Sciatic nerve (tissue), 2 donors: ENCODE data around the gene CMTM3. TPM values are rescaled to one million over a fixed set of nuclear protein-coding genes. Genes with fewer than 3 reads are reported as not detected.
A peak's percentile ranks its signal among the peaks of the same experiment; 100 is the strongest.
"Not testable (repeated sequence)": the region's sequence is repeated elsewhere in the genome, so short reads cannot be mapped to it uniquely, and the experiment has no call there.

ENCODE experiments used
- ATAC-seq: fragments of 200-7000 bp; cut with Tn5 transposase; one replicate; pipeline ENCODE4 v1.9.1; 2020; ENCODE audit warnings: mild to moderate bottlenecking, moderate library complexity
- DNase-seq: peaks from one replicate; pipeline ENCODE4 v3.0.0-alpha.2; 2020; ENCODE audit warnings: low spot score
- intact Hi-C: fragments of 100-400 bp; cut with DNase I; formaldehyde crosslinking; loops from one replicate; pipeline ENCODE4 v1.14.2; 2022
- total RNA-seq: library from RNA; stranded (reverse); fragmentation: NEBNext Ultra II Directional; extraction: Animal tissue kit (Norgen Biotek cat#: 25700); gene quantifications from one replicate; pipeline ENCODE4 v1.2.1, GENCODE V29; 2021
- donor health status: DM: no; HTN: no; CAD: no.
- donor health status: DM: no; HTN: no; CAD: no.

Gene CMTM3
- total RNA-seq, 1 donor from 2014 or later, result 44.5 TPM

GRCh38 chr16:66622863-66623262 is 18.4 kb downstream of the CMTM3 start:
- ATAC-seq (no peak), DNase-seq (no peak)
- intact Hi-C loops, result no loop called here

- no peak for ATAC-seq
- intact Hi-C loops, result no loop called here
Observed at GRCh38 chr16:66623755-66624154, 19.3 kb downstream of the CMTM3 start.

GRCh38 chr16:66627611-66628378 is 23.3 kb downstream of the CMTM3 start:
- intact Hi-C loops, DNase-seq: not testable (repeated sequence)

More at GRCh38 chr16:66623755-66624154, 19.3 kb downstream of the CMTM3 start:
- DNase-seq, result no peak

GRCh38 chr16:66629856-66630255 is 25.4 kb downstream of the CMTM3 start:
- ATAC-seq (no peak), DNase-seq (no peak)
- intact Hi-C loops, result no loop called here

More at GRCh38 chr16:66627611-66628378, 23.3 kb downstream of the CMTM3 start:
- not testable (repeated sequence) for ATAC-seq

GRCh38 chr16:66630561-66631260 is 26.2 kb downstream of the CMTM3 start:
- ATAC-seq, intact Hi-C loops, DNase-seq: not testable (repeated sequence)

- intact Hi-C loops, DNase-seq, ATAC-seq: not testable (repeated sequence)
Observed at GRCh38 chr16:66631558-66631957, 27.1 kb downstream of the CMTM3 start.

DNA sequence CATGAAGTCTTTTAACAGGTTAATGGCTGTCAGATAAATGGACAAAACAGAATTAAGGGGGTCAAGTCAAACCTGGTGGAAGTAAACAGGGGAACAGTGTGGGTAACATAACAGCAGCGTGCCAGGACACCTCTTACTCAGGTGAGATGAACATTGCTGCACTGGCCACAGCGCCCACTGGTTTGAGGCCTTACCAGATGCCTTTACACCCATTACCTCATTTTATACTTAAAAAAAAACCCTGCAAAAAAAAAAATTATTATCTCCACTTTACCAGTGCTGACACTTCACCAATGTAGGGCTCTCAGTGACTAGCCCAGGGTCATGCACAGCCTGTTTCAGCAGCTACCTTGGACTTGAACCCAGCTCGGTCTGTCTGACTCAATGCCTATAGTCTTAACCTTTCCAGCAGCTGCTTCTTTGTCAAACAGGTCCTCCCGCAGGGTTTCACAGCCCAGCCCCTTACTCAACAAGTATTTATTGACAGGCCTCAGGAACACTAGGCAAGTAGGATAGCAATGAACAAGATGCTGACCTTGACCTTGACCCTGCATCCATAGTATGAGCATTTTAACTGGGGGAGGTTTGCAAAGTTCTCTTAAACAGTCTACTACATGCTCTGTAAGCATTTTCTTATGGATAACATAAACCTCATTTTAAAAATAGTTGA is 30.2 kb downstream of the CMTM3 start:
- no peak for ATAC-seq
- DNase-seq, result no peak
- intact Hi-C loops, result no loop called here

DNA sequence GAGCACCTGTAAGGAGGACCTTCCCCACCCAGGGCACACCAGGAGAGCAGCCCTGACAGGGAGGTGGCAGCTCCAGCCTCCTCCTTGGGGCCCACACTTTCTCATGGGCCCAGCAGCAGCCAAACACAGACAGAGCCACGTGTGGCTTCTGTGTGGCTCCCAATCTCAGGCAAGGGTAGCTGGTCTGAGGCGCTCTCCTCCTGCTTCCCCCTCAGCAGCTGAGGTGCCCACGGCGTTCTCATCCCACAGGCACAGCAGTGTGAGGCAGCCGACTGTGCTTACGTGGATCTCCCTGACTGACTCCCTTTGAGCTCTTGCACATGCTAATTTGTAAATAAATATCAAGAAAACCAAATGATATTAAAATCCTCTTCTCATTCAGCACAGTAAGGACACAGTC is 30.9 kb downstream of the CMTM3 start:
- DNase-seq (no peak), ATAC-seq (no peak)
- intact Hi-C loops, result no loop called here

DNA sequence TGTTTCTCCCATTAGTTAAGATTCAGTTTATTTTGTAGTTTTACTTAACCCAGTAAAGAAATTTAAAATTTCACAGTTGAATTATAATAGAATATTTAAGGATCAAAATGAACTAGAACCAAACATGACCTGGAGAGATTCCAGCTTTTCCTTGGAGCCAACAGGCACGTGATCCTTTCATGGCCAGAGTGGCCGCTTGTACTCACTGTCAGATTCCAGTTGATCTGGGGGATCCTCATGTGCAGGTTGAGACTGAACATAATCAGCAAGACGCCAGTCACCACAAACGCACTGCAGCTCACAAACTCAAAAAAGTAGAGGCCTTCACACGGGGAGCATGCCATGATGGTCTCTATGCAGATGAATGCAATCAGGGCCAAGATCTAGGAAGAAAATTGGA is 31.7 kb downstream of the CMTM3 start:
- ATAC-seq, result no peak
- intact Hi-C loops, result no loop called here
- no peak for DNase-seq

GRCh38 chr16:66637806-66638205 is 33.3 kb downstream of the CMTM3 start:
- no peak for DNase-seq
- intact Hi-C loops, result no loop called here
- ATAC-seq, result no peak

DNA sequence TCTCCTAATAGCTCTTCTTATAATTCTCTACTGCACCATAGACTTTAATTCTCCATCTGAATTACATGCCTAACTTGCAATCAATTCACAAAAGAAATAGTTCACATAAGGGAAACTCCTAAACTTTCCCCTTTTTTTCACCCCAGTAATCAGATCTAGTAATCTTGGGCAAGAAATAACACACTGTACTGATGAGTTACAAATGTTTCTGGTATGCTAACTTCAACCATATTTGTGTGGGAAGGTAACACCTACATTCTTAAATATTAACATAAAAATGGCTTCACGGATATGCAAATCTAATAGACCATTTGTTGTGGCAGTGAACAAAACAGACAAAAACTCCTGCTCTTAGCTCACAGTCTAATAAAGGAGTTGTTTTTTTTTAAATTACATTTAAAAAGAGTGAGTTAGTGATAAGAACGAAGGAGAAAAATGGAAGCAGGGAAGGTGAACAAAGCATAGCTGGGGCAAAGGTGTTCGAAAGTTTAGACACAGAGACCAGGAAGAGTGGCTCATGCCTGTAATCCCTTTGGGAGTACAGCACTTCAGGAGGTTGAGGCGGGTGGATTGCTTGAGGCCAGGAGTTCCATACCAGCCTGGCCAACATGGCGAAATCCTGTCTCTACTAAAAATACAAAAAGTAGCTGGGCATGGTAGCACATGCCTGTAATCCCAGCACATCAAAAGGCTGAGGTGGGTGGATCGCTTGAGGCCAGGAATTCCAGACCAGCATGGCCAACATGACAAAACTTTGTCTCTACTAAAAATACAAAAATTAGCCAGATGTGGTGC is 34.8 kb downstream of the CMTM3 start:
- intact Hi-C loops, result no loop called here
- DNase-seq (no peak), ATAC-seq (no peak)

DNA sequence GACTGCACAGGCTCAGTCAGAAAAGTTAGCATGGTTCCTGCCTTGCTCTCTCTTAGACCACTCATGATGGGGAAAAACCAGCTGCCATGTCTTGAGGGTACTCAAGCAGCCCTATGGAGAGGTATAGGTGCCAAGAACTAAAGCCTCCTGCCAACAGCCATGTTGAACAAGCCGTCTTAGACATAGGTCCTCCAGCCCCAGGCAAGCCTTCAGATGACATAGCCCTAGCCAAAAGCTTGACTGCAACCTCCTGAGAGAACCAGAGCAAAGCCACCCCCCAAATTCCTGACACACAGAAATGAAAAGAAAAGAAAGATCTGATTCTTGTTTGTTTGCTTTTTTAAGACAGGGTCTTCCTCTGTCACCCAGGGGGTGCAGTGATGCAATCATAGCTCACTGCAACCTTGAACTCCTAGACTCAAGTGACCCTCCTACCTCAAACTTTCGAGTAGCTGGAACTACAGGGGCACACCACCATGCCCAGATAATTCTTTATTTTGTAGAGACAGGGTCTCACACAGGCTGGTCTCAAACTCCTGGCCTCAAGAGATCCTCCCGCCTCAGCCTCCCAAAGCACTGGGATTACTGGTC is 36.3 kb downstream of the CMTM3 start:
- DNase-seq (no peak), ATAC-seq (no peak)
- intact Hi-C loops, result no loop called here

GRCh38 chr16:66641387-66641786 is 36.9 kb downstream of the CMTM3 start:
- intact Hi-C loops, result no loop called here
- DNase-seq (no peak), ATAC-seq (no peak)

- intact Hi-C loops, result no loop called here
- no peak for DNase-seq
- no peak for ATAC-seq
Observed at GRCh38 chr16:66647866-66648265, 43.4 kb downstream of the CMTM3 start.

DNA sequence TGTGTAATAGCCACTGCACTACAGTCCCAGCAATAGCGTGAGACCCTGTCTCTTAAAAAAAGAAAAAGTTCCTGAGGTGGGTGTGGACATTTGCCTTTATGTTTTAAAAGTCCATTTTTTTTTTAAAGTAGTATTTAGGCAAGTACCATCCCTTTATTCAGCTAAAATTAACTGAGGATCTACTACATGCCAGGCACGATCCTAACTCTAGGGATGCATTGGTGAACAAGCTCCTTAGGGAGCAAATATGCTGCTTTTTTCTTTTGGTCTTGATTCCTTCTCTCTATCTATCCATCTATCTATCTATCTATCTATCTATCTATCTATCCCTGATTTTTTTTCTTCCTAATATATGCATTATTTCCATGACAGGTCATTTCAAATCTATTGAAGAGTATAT is 44.7 kb downstream of the CMTM3 start:
- intact Hi-C loops, result no loop called here
- DNase-seq (no peak), ATAC-seq (no peak)

DNA sequence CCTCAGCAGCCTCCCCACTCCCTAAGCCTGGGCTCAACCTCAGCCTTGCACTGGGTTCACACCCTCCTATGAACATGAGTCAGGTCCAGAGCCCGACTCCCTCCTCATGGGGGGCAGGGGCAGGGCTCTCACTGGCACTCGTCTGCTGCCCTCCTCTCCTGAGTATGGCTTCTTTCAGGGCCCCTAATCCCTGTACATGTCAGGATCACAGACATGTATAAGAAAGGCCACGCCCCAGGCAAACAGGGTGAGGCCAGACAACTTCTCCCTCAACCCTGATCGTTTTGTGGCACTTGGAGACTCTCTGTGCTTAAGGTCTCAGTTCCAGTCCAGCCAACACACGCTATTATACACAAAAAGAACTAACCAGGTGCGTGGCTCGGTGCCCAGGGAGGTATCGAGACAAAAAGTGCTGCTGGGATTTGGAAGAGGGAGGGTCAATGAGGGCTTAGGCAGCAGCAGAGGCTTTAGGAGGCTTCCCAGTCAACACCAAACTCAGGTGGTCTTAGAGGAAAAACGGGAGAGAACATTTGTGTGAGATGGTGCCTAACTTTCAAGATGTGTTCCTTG is 45.2 kb downstream of the CMTM3 start:
- no peak for DNase-seq
- intact Hi-C loops, result no loop called here
- ATAC-seq, result no peak

DNA sequence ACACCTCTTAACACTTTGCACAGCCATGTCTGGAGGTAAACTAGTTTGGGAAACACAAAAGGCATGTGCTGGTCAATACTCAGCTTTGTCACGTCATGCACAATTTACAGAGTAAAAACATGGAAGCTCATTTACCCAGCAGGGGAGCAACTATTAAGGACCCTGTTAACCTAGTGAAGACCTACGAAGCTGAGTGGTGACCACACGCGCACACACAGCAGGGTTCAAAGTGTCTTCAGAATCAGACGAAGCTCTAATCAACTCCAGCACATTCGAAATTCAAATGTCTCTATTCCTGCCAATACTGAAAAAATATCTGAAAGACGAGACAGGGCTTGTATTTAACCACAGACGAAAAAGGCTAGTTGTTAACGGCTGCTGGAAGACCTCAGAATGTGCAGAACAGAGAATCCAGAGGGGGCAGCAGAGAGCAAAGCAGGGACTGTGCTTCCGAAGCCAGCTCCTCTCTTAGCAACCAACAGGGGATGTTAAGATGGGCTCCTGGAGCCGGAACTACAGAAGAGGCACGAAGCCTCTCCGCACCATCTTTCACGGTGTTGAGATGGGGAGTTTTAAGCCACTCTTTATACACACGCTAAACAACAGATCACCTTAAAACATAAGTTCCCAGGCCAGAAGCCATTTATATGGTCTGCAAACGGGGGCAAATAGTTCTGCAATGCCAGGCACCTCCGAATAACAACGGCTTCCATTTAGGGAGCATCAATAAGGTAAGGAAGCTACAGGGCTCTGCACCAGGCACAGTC is 46.4 kb downstream of the CMTM3 start:
- intact Hi-C loops, result no loop called here
- ATAC-seq (peak; percentile 96), DNase-seq (peak; percentile 90)

DNA sequence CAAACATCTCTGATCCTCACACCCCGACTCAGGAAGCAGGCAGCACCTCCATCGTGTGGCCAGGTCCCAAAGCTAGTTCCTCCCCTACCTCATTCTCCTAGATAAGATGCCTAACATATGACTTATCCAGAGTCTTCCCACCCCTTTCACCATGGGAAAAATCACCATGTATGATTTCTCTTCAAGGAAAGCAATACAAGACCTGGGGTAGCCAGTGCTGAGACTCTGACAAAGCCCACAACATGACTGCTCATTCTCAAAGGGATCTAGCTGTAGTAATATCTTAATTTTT is 46.9 kb downstream of the CMTM3 start:
- ATAC-seq (no peak), DNase-seq (no peak)
- intact Hi-C loops, result no loop called here
